K562 treated with DMSO at 1 percent for 4 hours (cell line): ENCODE results near the gene SPATA6L. TPM values are rescaled to one million over a fixed set of nuclear protein-coding genes. Genes with fewer than 3 reads are reported as not detected.

Experiments
- total RNA-seq: library from RNA; unstranded; fragments of 300-600 nt; gene quantifications from 2 replicates; pipeline ENCODE4 v1.2.3, GENCODE V29; 2022; ENCODE audit not compliant: insufficient read depth

SPATA6L gene, protein sequence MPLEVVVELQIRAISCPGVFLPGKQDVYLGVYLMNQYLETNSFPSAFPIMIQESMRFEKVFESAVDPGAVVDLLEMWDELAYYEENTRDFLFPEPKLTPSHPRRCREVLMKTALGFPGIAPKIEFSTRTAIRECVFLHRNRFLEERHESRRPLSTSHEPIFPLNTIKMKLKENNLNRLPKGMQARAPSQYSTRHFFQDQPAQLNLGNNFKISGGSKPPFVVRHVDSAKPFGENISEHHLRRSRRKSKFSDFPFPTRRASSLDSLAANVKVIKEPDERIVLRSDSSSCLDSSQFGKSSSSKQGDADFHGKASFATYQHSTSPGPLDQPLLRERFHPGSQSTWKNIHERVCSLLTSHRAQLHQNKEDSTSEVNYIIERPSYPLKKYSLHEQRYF
- total RNA-seq = not detected in 2 replicates

DNA sequence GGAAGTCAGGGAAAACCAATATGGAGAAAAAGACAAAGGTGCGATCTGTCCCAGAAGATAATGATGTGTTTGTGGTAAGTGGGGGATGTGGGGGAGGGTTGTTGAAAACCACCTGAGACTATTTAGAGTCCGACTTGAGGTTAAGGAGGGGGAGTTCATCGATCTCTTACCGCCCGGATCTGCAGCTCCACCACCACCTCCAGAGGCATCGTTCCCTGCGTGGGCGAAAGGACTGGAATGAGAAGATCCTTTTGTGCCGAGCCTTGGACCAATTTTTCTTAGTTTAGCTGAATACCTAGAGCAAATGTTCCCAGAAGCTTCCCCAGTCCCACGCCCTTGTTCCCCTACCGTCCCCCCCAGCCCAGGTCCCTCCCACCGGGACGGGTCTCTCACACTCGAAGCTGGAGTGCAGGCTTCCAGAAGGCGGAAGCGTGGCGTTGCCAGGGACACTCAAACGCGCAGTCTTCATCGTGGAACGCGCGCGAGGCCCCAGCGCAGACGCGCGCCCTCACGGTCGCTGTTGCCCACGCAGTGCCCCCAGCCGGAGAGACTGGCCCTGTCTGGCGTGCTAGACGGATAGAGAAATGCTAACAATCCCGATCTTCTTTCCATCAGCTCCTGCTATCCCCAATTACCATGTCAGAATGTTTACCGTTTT, at the start of gene SPATA6L:
SPATA6L (minus strand) TSS at position 439 of the 658 bp plus-strand sequence; CDS start at position 209, 230 bp downstream.

DNA sequence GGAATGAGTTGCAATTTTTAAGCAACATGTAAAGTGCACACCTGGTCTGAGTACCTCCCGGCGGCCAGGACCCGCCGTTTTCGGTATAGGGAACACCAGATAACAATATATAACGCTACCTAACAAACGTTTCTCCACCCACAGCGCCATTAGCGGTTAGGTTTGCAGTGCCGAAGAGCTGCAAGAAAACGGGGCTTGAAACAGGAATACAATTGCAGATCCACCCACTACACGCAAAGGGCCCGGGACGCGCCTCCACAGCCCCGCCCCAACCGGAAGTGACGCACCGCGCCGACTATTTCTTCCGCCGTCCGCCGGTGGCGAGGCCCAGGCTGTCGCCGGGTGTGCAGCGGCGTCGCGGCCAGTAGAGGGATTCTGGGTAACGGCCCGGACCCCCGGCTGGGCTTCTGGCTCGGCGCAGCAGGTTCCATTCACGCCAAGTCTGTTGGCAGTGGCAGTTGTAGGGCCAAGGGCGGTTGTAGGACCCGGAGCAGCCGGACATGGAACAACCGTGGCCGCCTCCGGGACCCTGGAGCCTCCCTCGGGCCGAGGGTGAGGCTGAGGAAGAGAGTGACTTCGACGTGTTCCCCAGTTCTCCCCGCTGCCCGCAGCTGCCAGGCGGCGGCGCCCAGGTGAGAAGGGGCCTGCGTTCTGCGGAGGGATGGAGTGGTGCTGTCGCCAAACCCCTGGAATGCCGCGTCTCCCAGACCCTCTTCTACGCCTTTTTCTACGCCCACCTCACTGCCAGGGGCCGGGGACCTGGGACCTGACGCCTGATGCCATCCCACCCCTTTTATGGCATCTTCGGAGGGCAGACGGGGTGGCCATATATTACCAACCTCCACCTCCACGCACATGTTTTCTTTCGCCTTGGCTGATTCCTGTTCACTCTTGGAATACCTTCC, 13.2 kb upstream of the SPATA6L start, which contains the start of gene CDC37L1:
CDC37L1 (plus strand) TSS at position 302 of the 905 bp plus-strand sequence; CDS start at position 501, 199 bp downstream.

DNA sequence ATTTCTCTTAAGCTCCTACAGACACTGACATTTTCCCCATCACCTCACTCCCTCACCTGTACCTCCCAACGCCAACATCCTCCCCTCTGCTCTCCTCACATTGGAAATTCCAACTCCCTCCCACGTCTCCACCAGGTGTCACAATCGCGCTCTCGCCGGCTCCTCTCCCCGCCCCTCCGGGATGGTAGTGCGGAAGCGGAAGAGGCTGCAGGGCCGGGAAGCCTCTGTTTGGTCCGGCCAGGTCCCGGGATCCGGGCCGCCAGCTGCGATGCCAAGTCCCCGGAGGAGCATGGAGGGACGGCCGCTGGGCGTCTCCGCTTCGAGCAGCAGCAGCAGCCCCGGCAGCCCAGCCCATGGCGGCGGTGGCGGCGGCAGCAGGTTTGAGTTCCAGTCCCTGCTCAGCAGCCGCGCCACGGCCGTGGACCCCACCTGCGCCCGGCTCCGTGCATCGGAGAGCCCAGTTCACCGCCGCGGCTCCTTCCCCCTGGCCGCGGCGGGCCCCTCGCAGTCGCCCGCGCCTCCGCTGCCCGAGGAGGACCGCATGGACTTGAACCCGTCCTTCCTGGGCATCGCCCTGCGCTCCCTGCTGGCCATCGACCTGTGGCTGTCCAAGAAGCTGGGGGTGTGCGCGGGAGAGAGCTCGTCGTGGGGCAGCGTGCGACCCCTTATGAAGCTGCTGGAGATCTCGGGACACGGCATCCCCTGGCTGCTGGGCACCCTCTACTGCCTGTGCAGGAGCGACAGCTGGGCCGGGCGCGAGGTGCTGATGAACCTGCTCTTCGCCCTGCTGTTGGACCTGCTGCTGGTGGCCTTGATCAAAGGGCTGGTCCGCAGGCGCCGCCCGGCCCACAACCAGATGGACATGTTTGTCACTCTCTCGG, 3.9 kb downstream of the SPATA6L start, which contains the start of gene PLPP6:
PLPP6 (plus strand) TSS at position 187 of the 881 bp plus-strand sequence; CDS start at position 269, 82 bp downstream.

Other genes starting within 250 kb of the SPATA6L start
- not detected in 2 replicates for gene SLC1A1, start 176.0 kb downstream of the SPATA6L start, total RNA-seq
- 2.7 and 5.4 TPM in 2 replicates for gene PLPP6, start 4.2 kb downstream of the SPATA6L start, total RNA-seq
- 4.4 and 7.6 TPM in 2 replicates for gene CDC37L1, start 13.1 kb upstream of the SPATA6L start, total RNA-seq
- 20.5 and 22.5 TPM in 2 replicates for gene AK3, start 74.7 kb upstream of the SPATA6L start, total RNA-seq
- gene RCL1, start 126.5 kb upstream of the SPATA6L start, total RNA-seq = 12.1 and 15.0 TPM in 2 replicates